HCT116 (cell line): Measurements from ENCODE around the gene ADAMTS9. TPM values are rescaled to one million over a fixed set of nuclear protein-coding genes. Genes with fewer than 3 reads are reported as not detected.

Experiments used
- ATAC-seq: fragments of 200-7000 bp; cut with Tn5 transposase; 2 replicates; pipeline ENCODE4 v1.9.1; 2020; ENCODE audit warnings: mild to moderate bottlenecking, moderate library complexity
- BruUV-seq: library from RNA; stranded (reverse); fragments of 400-500 nt; replicated peaks from 2 replicates; lab custom pipeline; 2021; lab: Mats Ljungman, UMichigan
- CTCF ChIA-PET: fragments of 300-600 bp; sonication (Branson Sonifier 250); formaldehyde crosslinking; loops from one replicate; lab custom pipeline; 2021; ENCODE audit warnings: antibody characterized with exemption; lab: Charles Lee
- POLR2A ChIA-PET: fragments of 300-600, 350-600 bp; sonication (Branson Sonifier 250); formaldehyde crosslinking; loops from one replicate; lab custom pipeline; 2021; ENCODE audit warnings: antibody characterized with exemption; lab: Charles Lee
- RAD21 ChIA-PET, 2 experiments: fragments of 300-600 bp; sonication (Branson Sonifier 250); formaldehyde crosslinking; loops; one replicate each; lab custom pipeline; 2023; ENCODE audit warnings: low total read pairs in 2 of 2; ENCODE audit not compliant: uncharacterized antibody in 2 of 2, unreplicated experiment in 2 of 2, low non-redundant PET in 1 of 2; lab: Charles Lee
- DNase-seq: peaks from one replicate; pipeline ENCODE4 v3.0.0-alpha.2; 2010; ENCODE audit warnings: low read depth, low spot score
- H2AFZ ChIP-seq: fragments of 200-600 bp; shearing (Covaris generic), sonication (generic); 2 replicates; pipeline ENCODE4 v1.6.1; 2017; ENCODE audit warnings: low read depth, mixed run types, mixed read lengths, antibody characterized with exemption, low read length; ENCODE audit not compliant: poor library complexity, severe bottlenecking
- H3K27ac ChIP-seq: 2 replicates; pipeline ENCODE4 v1.5.1; 2012; ENCODE audit warnings: low read depth, low read length
- H3K27me3 ChIP-seq: fragments of 200-600 bp; sonication (generic); 2 replicates; pipeline ENCODE4 v1.6.1; 2016; ENCODE audit warnings: mixed run types, low read length, mixed read lengths; ENCODE audit not compliant: insufficient read depth
- H3K36me3 ChIP-seq, 2 experiments: fragments of 200-500 bp in 1 of 2; fragments of 200-600 bp in 1 of 2; sonication (Bioruptor generic) in 1 of 2; sonication (generic) in 1 of 2; 2 replicates each; pipeline versions ENCODE4 v1.5.1 to v1.6.1; 2014 to 2016; ENCODE audit warnings: low read length in 2 of 2, inconsistent platforms in 1 of 2, mixed read lengths in 1 of 2, mixed run types in 1 of 2; ENCODE audit not compliant: insufficient read depth in 2 of 2, control insufficient read depth in 1 of 2
- H3K4me1 ChIP-seq, 2 experiments: fragments of 200-600 bp in 1 of 2; sonication (generic) in 1 of 2; 2 replicates each; pipeline versions ENCODE4 v1.5.1 to v1.6.1; 2012 to 2017; ENCODE audit warnings: low read length in 2 of 2, inconsistent platforms in 1 of 2, mild to moderate bottlenecking in 1 of 2, mixed read lengths in 1 of 2, mixed run types in 1 of 2, moderate library complexity in 1 of 2; ENCODE audit not compliant: insufficient read depth in 2 of 2, control insufficient read depth in 1 of 2
- H3K4me2 ChIP-seq: fragments of 200-600 bp; sonication (generic); 2 replicates; pipeline ENCODE4 v1.6.1; 2017; ENCODE audit warnings: mixed run types, low read length, mixed read lengths
- H3K4me3 ChIP-seq, 2 experiments: fragments of 200-600 bp in 1 of 2; sonication (generic) in 1 of 2; replicated peaks in 1 of 2; 2 replicates each; pipeline ENCODE4 v1.5.1; 2011 to 2016; ENCODE audit warnings: low read length in 2 of 2, control low read depth in 1 of 2, low read depth in 1 of 2, mild to moderate bottlenecking in 1 of 2, mixed read lengths in 1 of 2, mixed run types in 1 of 2
- H3K79me2 ChIP-seq: fragments of 200-600 bp; sonication (generic); 2 replicates; pipeline ENCODE4 v1.6.1; 2017; ENCODE audit warnings: mild to moderate bottlenecking, mixed run types, low read length, moderate library complexity, mixed read lengths; ENCODE audit not compliant: insufficient read depth
- H3K9ac ChIP-seq: fragments of 200-600 bp; sonication (generic); 2 replicates; pipeline ENCODE4 v1.6.1; 2016; ENCODE audit warnings: low read length, mixed read lengths
- H3K9me2 ChIP-seq: fragments of 200-600 bp; sonication (generic), shearing (Covaris generic); 2 replicates; pipeline ENCODE4 v1.6.1; 2017; ENCODE audit warnings: mixed run types, mild to moderate bottlenecking, moderate library complexity; ENCODE audit not compliant: insufficient read depth
- H3K9me3 ChIP-seq, 2 experiments: fragments of 200-500 bp in 1 of 2; fragments of 200-600 bp in 1 of 2; sonication (Bioruptor generic) in 1 of 2; sonication (generic) in 1 of 2; 2 replicates each; pipeline ENCODE4 v1.6.1; 2014 to 2017; ENCODE audit warnings: low read length in 2 of 2, mixed read lengths in 2 of 2, inconsistent platforms in 1 of 2, low read depth in 1 of 2, mild to moderate bottlenecking in 1 of 2, mixed run types in 1 of 2, moderate library complexity in 1 of 2; ENCODE audit not compliant: control insufficient read depth in 1 of 2, insufficient read depth in 1 of 2
- H4K20me1 ChIP-seq: fragments of 200-600 bp; sonication (generic), shearing (Covaris generic); 2 replicates; pipeline ENCODE4 v1.6.1; 2017; ENCODE audit warnings: mixed run types, mild to moderate bottlenecking, moderate library complexity; ENCODE audit not compliant: insufficient read depth
- ATF3 ChIP-seq: IDR thresholded peaks from 2 replicates; pipeline ENCODE4 v1.6.1; 2012
- EGR1 ChIP-seq: IDR thresholded peaks from 2 replicates; pipeline ENCODE4 v1.6.1; 2012; ENCODE audit warnings: low read depth
- EZH2phosphoT487 ChIP-seq: fragments of 200-600 bp; IDR thresholded peaks from 2 replicates; pipeline ENCODE4 v1.6.1; 2018; ENCODE audit warnings: antibody characterized with exemption, borderline replicate concordance
- JUND ChIP-seq: IDR thresholded peaks from 2 replicates; pipeline ENCODE4 v1.6.1; 2012
- RAD21 ChIP-seq: IDR thresholded peaks from 2 replicates; pipeline ENCODE4 v1.6.1; 2012; ENCODE audit warnings: low read depth, mild to moderate bottlenecking
- intact Hi-C: fragments of 100-400 bp; cut with micrococcal nuclease; formaldehyde crosslinking; loops from 2 replicates; pipeline ENCODE4 v1.10.0; 2022
- total RNA-seq: library from RNA; stranded (reverse); gene quantifications from one replicate; pipeline ENCODE4 v1.2.1, GENCODE V29; 2021; ENCODE audit not compliant: unreplicated experiment
- TF ChIP-seq, protein P1 (sequence below), 3 experiments: fragments of 200-600 bp in 1 of 3; sonication (generic) in 1 of 3; IDR thresholded peaks in 2 of 3; conservative IDR thresholded peaks in 1 of 3; 2 replicates each; pipeline ENCODE4 v1.5.1; 2012 to 2017; ENCODE audit warnings: low read depth in 2 of 3, low read length in 2 of 3, antibody characterized with exemption in 1 of 3, borderline replicate concordance in 1 of 3, control low read depth in 1 of 3, mild to moderate bottlenecking in 1 of 3, mixed read lengths in 1 of 3, mixed run types in 1 of 3, moderate library complexity in 1 of 3; ENCODE audit not compliant: insufficient read depth in 1 of 3
- TF ChIP-seq, protein P2 (sequence below): IDR thresholded peaks from 2 replicates; pipeline ENCODE4 v1.6.1; 2012; ENCODE audit warnings: low read depth

Gene ADAMTS9
- total RNA-seq, 1 experiment from 2014 or later: 0.05 TPM

DNA sequence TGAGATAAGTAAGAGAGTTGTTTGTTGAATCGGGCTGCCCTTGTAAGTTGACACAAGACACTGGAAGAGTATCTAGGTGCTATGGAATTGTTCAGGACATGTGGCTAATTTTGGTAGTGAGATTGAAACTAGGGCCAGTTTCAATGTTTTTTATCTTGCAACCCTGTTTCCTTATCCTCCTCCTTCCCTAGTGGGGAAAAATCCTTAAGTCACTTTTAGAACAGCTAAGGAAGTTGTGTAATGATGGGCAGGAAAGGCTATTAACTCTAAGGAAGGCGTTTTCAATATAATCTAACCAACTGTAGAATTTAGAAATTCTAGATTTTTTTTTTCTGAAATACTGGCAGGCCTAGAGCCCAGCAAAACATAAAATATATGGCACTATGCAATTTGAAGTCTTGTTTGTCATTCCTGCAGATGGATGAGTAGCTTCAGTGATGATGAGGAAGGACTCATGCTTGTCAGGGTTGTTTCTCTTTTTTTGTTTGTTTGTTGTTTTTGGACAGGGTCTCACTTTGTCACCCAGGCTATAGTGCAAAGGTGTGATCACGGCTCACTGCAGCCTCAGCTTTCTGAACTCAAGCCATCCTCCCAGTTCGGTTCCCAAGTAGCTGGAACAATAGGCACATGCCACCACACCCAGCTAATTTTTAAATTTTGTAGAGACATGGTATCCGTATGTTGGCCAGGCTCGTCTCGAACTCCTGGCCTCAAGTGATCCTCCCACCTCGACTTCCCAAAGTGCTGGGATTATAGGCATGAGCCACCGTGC, 27.6 kb upstream of the ADAMTS9 start:
- Histone ChIP-seq H3K4me3 (no peak overlapping the region), H3K9me2 (no peaks in the 10 kb centered on the region), H3K9me3 (no peaks in the 10 kb centered on the region), H3K9ac (no peak overlapping the region), H3K27ac (no peak overlapping the region), H4K20me1 (no peaks in the 10 kb centered on the region), H3K79me2 (no peaks in the 10 kb centered on the region), H3K36me3 (no peaks in the 10 kb centered on the region), H2AFZ (no peak overlapping the region), H3K4me1 (no peaks in the 10 kb centered on the region), H3K4me2 (no peak overlapping the region), H3K27me3 (no peaks in the 10 kb centered on the region)
- DNase-seq: no peak
- BruUV-seq: no TSS peak
- ChIA-PET CTCF (no interaction called here), POLR2A (no interaction called here), RAD21 (no interaction called here)
- intact Hi-C loops: no loop called here
- TF ChIP-seq, protein P1, sequence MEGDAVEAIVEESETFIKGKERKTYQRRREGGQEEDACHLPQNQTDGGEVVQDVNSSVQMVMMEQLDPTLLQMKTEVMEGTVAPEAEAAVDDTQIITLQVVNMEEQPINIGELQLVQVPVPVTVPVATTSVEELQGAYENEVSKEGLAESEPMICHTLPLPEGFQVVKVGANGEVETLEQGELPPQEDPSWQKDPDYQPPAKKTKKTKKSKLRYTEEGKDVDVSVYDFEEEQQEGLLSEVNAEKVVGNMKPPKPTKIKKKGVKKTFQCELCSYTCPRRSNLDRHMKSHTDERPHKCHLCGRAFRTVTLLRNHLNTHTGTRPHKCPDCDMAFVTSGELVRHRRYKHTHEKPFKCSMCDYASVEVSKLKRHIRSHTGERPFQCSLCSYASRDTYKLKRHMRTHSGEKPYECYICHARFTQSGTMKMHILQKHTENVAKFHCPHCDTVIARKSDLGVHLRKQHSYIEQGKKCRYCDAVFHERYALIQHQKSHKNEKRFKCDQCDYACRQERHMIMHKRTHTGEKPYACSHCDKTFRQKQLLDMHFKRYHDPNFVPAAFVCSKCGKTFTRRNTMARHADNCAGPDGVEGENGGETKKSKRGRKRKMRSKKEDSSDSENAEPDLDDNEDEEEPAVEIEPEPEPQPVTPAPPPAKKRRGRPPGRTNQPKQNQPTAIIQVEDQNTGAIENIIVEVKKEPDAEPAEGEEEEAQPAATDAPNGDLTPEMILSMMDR (IDR thresholded peaks at IDR 0.05 in 2 of 3, conservative IDR thresholded peaks at IDR 0.05 in 1 of 3; ENCODE audit: borderline replicate concordance in 1 of 3, insufficient read depth in 1 of 3, low read depth in 2 of 3, low read length in 2 of 3): no peak
- TF ChIP-seq, protein P2, sequence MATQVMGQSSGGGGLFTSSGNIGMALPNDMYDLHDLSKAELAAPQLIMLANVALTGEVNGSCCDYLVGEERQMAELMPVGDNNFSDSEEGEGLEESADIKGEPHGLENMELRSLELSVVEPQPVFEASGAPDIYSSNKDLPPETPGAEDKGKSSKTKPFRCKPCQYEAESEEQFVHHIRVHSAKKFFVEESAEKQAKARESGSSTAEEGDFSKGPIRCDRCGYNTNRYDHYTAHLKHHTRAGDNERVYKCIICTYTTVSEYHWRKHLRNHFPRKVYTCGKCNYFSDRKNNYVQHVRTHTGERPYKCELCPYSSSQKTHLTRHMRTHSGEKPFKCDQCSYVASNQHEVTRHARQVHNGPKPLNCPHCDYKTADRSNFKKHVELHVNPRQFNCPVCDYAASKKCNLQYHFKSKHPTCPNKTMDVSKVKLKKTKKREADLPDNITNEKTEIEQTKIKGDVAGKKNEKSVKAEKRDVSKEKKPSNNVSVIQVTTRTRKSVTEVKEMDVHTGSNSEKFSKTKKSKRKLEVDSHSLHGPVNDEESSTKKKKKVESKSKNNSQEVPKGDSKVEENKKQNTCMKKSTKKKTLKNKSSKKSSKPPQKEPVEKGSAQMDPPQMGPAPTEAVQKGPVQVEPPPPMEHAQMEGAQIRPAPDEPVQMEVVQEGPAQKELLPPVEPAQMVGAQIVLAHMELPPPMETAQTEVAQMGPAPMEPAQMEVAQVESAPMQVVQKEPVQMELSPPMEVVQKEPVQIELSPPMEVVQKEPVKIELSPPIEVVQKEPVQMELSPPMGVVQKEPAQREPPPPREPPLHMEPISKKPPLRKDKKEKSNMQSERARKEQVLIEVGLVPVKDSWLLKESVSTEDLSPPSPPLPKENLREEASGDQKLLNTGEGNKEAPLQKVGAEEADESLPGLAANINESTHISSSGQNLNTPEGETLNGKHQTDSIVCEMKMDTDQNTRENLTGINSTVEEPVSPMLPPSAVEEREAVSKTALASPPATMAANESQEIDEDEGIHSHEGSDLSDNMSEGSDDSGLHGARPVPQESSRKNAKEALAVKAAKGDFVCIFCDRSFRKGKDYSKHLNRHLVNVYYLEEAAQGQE: no peak
- TF ChIP-seq JUND: no peak
- TF ChIP-seq RAD21: no peak
- TF ChIP-seq EGR1: no peak
- no peak for TF ChIP-seq ATF3
- no peak for TF ChIP-seq EZH2phosphoT487
- no peak for ATAC-seq
